ENCODE measurements around the gene AAGAB.

Gene AAGAB

GRCh38 chr15:67240235-67241131 is 14.0 kb downstream of the AAGAB start:
- peaks cover 1 to 3% of the 10 kb centered on the region in 2 donors for H3K36me3 ChIP-seq (ENCODE audit: control insufficient read depth in 2 of 2, insufficient read depth in 2 of 2, low read length in 2 of 2)
- no peak overlapping the region for H3K4me3 ChIP-seq (ENCODE audit: low read length in 2 of 2)
- H3K27me3 ChIP-seq (ENCODE audit: control insufficient read depth in 2 of 2, insufficient read depth in 2 of 2, low read length in 2 of 2): no peaks in the 10 kb centered on the region
- no peak overlapping the region for H3K9ac ChIP-seq (ENCODE audit: low read depth in 1 of 2, low read length in 2 of 2)
- H3K27ac ChIP-seq (ENCODE audit: low read depth in 2 of 2, low read length in 2 of 2): no peak overlapping the region
- H3K4me1 ChIP-seq (ENCODE audit: control insufficient read depth in 2 of 2, insufficient read depth in 2 of 2, low read length in 2 of 2): peaks cover 9 to 22% of the 10 kb centered on the region in 2 donors
- no peaks in the 10 kb centered on the region for H3K9me3 ChIP-seq (ENCODE audit: control insufficient read depth in 2 of 2, low read length in 2 of 2)

DNA sequence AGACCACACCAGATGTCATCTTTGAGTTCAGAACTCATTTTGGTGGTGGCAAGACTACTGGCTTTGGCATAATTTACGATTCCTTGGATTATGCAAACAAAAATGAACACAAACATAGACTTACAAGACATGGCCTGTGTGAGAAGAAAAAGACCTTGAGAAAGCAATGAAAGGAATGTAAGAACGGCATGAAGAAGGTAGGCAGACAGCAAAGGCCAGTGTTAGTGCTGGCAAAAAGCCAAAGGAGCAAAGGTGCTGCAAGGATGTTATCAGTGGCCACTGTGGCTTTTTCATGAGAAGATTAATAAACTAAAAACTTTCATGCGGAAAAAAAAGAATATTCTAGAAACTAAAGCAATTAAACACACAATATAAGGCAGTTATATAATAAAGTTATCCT is 21.9 kb downstream of the AAGAB start:
- H3K27ac ChIP-seq (ENCODE audit: low read depth in 2 of 2, low read length in 2 of 2): no peak overlapping the region
- H3K27me3 ChIP-seq (ENCODE audit: control insufficient read depth in 2 of 2, insufficient read depth in 2 of 2, low read length in 2 of 2): no peaks in the 10 kb centered on the region
- peaks cover 19 to 29% of the 10 kb centered on the region in 2 donors for H3K36me3 ChIP-seq (ENCODE audit: control insufficient read depth in 2 of 2, insufficient read depth in 2 of 2, low read length in 2 of 2)
- no peaks in the 10 kb centered on the region for H3K9me3 ChIP-seq (ENCODE audit: control insufficient read depth in 2 of 2, low read length in 2 of 2)
- H3K4me3 ChIP-seq (ENCODE audit: low read length in 2 of 2): no peak overlapping the region
- H3K9ac ChIP-seq (ENCODE audit: low read depth in 1 of 2, low read length in 2 of 2): no peak overlapping the region
- no peaks in the 10 kb centered on the region for H3K4me1 ChIP-seq (ENCODE audit: control insufficient read depth in 2 of 2, insufficient read depth in 2 of 2, low read length in 2 of 2)

DNA sequence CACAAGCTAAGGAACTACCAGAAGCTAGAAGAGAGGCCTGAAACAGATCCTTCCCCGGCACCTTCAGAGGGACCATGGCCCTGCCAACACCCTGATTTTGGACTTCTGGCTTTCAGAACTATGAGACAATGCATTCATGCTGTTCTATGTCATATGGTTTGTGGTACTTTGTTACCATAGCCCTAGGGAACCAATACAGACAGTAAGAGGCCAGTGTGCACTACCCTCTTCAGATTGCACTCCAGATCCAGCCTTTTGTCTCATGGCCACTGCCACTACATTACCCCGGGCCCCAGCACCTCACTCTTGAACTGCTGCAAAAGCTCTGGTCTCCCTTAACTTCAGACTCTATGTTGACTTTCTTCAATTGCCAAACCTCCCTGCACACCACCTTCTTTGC is 24.0 kb downstream of the AAGAB start:
- no peaks in the 10 kb centered on the region for H3K27me3 ChIP-seq (ENCODE audit: control insufficient read depth in 2 of 2, insufficient read depth in 2 of 2, low read length in 2 of 2)
- H3K36me3 ChIP-seq (ENCODE audit: control insufficient read depth in 2 of 2, insufficient read depth in 2 of 2, low read length in 2 of 2): peaks cover 16 to 29% of the 10 kb centered on the region in 2 donors
- H3K9ac ChIP-seq (ENCODE audit: low read depth in 1 of 2, low read length in 2 of 2): no peak overlapping the region
- H3K4me3 ChIP-seq (ENCODE audit: low read length in 2 of 2): no peak overlapping the region
- no peak overlapping the region for H3K27ac ChIP-seq (ENCODE audit: low read depth in 2 of 2, low read length in 2 of 2)
- no peaks in the 10 kb centered on the region for H3K4me1 ChIP-seq (ENCODE audit: control insufficient read depth in 2 of 2, insufficient read depth in 2 of 2, low read length in 2 of 2)
- H3K9me3 ChIP-seq (ENCODE audit: control insufficient read depth in 2 of 2, low read length in 2 of 2): no peaks in the 10 kb centered on the region

DNA sequence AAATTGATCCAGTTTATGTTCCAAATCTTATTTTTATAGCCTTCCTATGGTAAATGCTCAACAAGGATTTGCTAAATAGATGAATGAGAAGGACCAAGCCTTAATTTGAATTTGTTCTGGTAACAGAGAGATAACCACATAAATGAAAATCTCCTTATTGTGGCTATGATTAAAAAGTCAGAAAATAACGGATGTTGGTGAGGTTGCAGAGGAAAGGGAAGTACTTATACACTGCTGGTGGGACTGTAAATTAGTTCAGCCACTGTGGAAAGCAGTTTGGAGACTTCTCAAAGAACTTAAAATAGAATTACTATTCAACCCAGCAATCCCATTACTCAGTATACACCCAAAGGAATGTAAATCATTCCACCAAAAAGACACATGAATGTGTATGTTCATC is 26.2 kb downstream of the AAGAB start:
- H3K27me3 ChIP-seq (ENCODE audit: control insufficient read depth in 2 of 2, insufficient read depth in 2 of 2, low read length in 2 of 2): no peaks in the 10 kb centered on the region

DNA sequence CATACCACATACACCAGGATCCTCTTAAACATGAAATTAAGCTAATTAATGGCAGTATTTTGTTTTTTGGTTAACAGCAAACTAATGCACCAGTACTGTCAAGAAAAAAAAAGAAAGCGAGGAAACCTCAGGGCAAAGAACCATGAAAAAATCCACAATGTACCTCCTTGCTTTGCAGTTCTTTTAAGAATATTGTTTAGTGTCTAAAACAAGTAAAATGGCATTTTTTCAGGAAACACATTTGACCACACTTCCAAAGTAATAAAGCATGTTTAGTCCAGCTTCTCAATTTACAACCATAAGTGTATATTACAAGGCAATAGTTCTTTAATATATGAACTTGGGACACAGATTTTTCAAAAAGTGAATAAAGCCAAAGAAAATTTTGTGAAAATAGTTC is 26.6 kb downstream of the AAGAB start:
- H3K9ac ChIP-seq (ENCODE audit: low read depth in 1 of 2, low read length in 2 of 2): no peak overlapping the region
- H3K4me3 ChIP-seq (ENCODE audit: low read length in 2 of 2): no peak overlapping the region
- H3K36me3 ChIP-seq (ENCODE audit: control insufficient read depth in 2 of 2, insufficient read depth in 2 of 2, low read length in 2 of 2): peaks cover 11 to 12% of the 10 kb centered on the region in 2 donors
- no peaks in the 10 kb centered on the region for H3K27me3 ChIP-seq (ENCODE audit: control insufficient read depth in 2 of 2, insufficient read depth in 2 of 2, low read length in 2 of 2)
- no peaks in the 10 kb centered on the region for H3K9me3 ChIP-seq (ENCODE audit: control insufficient read depth in 2 of 2, low read length in 2 of 2)
- H3K4me1 ChIP-seq (ENCODE audit: control insufficient read depth in 2 of 2, insufficient read depth in 2 of 2, low read length in 2 of 2): peaks cover 0 to 18% of the 10 kb centered on the region in 2 donors
- no peak overlapping the region for H3K27ac ChIP-seq (ENCODE audit: low read depth in 2 of 2, low read length in 2 of 2)

More for the DNA sequence above, 26.2 kb downstream of the AAGAB start:
- no peak overlapping the region for H3K4me3 ChIP-seq (ENCODE audit: low read length in 2 of 2)
- H3K36me3 ChIP-seq (ENCODE audit: control insufficient read depth in 2 of 2, insufficient read depth in 2 of 2, low read length in 2 of 2): peaks cover 12 to 16% of the 10 kb centered on the region in 2 donors
- no peak overlapping the region for H3K27ac ChIP-seq (ENCODE audit: low read depth in 2 of 2, low read length in 2 of 2)
- peaks cover 0 to 15% of the 10 kb centered on the region in 2 donors for H3K4me1 ChIP-seq (ENCODE audit: control insufficient read depth in 2 of 2, insufficient read depth in 2 of 2, low read length in 2 of 2)
- no peak overlapping the region for H3K9ac ChIP-seq (ENCODE audit: low read depth in 1 of 2, low read length in 2 of 2)
- no peaks in the 10 kb centered on the region for H3K9me3 ChIP-seq (ENCODE audit: control insufficient read depth in 2 of 2, low read length in 2 of 2)

- Histone ChIP-seq H3K27me3 (ENCODE audit: control insufficient read depth in 2 of 2, insufficient read depth in 2 of 2, low read length in 2 of 2) (no peaks in the 10 kb centered on the region), H3K9me3 (ENCODE audit: control insufficient read depth in 2 of 2, low read length in 2 of 2) (no peaks in the 10 kb centered on the region), H3K4me1 (ENCODE audit: control insufficient read depth in 2 of 2, insufficient read depth in 2 of 2, low read length in 2 of 2) (peaks cover 0 to 18% of the 10 kb centered on the region in 2 donors), H3K4me3 (ENCODE audit: low read length in 2 of 2) (no peak overlapping the region), H3K27ac (ENCODE audit: low read depth in 2 of 2, low read length in 2 of 2) (no peak overlapping the region), H3K9ac (ENCODE audit: low read depth in 1 of 2, low read length in 2 of 2) (no peak overlapping the region), H3K36me3 (ENCODE audit: control insufficient read depth in 2 of 2, insufficient read depth in 2 of 2, low read length in 2 of 2) (peaks cover 11 to 12% of the 10 kb centered on the region in 2 donors)
Observed at GRCh38 chr15:67227431-67227830, 27.0 kb downstream of the AAGAB start.

- H3K9ac ChIP-seq (ENCODE audit: low read depth in 1 of 2, low read length in 2 of 2): no peak overlapping the region
- H3K4me1 ChIP-seq (ENCODE audit: control insufficient read depth in 2 of 2, insufficient read depth in 2 of 2, low read length in 2 of 2): peaks cover 0 to 18% of the 10 kb centered on the region in 2 donors
- peak overlapping the region in 1 of 2 donors; percentile 50 for H3K27ac ChIP-seq (ENCODE audit: low read depth in 2 of 2, low read length in 2 of 2)
- no peaks in the 10 kb centered on the region for H3K27me3 ChIP-seq (ENCODE audit: control insufficient read depth in 2 of 2, insufficient read depth in 2 of 2, low read length in 2 of 2)
- H3K9me3 ChIP-seq (ENCODE audit: control insufficient read depth in 2 of 2, low read length in 2 of 2): no peaks in the 10 kb centered on the region
- H3K4me3 ChIP-seq (ENCODE audit: low read length in 2 of 2): no peak overlapping the region
- peaks cover 3 to 10% of the 10 kb centered on the region in 2 donors for H3K36me3 ChIP-seq (ENCODE audit: control insufficient read depth in 2 of 2, insufficient read depth in 2 of 2, low read length in 2 of 2)
Observed at GRCh38 chr15:67225336-67225735, 29.1 kb downstream of the AAGAB start.

- Histone ChIP-seq H3K36me3 (ENCODE audit: control insufficient read depth in 2 of 2, insufficient read depth in 2 of 2, low read length in 2 of 2) (peaks cover 0 to 9% of the 10 kb centered on the region in 2 donors), H3K9ac (ENCODE audit: low read depth in 1 of 2, low read length in 2 of 2) (no peak overlapping the region), H3K9me3 (ENCODE audit: control insufficient read depth in 2 of 2, low read length in 2 of 2) (no peaks in the 10 kb centered on the region), H3K4me3 (ENCODE audit: low read length in 2 of 2) (no peak overlapping the region), H3K4me1 (ENCODE audit: control insufficient read depth in 2 of 2, insufficient read depth in 2 of 2, low read length in 2 of 2) (peaks cover 0 to 18% of the 10 kb centered on the region in 2 donors), H3K27me3 (ENCODE audit: control insufficient read depth in 2 of 2, insufficient read depth in 2 of 2, low read length in 2 of 2) (no peaks in the 10 kb centered on the region), H3K27ac (ENCODE audit: low read depth in 2 of 2, low read length in 2 of 2) (peak overlapping the region; percentile 50 to 55)
Observed at GRCh38 chr15:67224889-67225288, 29.6 kb downstream of the AAGAB start.

DNA sequence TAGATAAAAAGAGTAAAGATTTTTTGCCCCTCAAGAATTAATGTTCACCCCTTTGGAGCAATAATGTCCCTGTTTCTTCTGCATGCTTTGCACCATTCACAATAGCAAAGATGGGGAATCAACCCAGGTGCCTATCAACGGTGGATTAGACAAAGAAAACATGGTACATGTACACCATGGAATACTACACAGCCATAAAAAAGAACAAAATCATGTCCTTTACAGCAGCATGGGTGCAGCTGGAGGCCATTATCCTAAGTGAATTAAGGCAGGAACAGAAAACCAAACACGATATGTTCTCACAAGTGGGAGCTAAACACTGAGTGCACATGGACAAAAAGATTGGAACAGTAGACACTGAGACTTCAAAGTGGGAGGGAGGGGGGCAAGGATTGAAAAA is 35.2 kb downstream of the AAGAB start:
- no peak overlapping the region for H3K4me3 ChIP-seq (ENCODE audit: low read length in 2 of 2)
- no peak overlapping the region for H3K27ac ChIP-seq (ENCODE audit: low read depth in 2 of 2, low read length in 2 of 2)
- no peak overlapping the region for H3K9ac ChIP-seq (ENCODE audit: low read depth in 1 of 2, low read length in 2 of 2)
- H3K4me1 ChIP-seq (ENCODE audit: control insufficient read depth in 2 of 2, insufficient read depth in 2 of 2, low read length in 2 of 2): peaks cover 0 to 8% of the 10 kb centered on the region in 2 donors
- H3K9me3 ChIP-seq (ENCODE audit: control insufficient read depth in 2 of 2, low read length in 2 of 2): no peaks in the 10 kb centered on the region
- no peaks in the 10 kb centered on the region for H3K27me3 ChIP-seq (ENCODE audit: control insufficient read depth in 2 of 2, insufficient read depth in 2 of 2, low read length in 2 of 2)
- peaks cover 4% of the 10 kb centered on the region in 2 donors for H3K36me3 ChIP-seq (ENCODE audit: control insufficient read depth in 2 of 2, insufficient read depth in 2 of 2, low read length in 2 of 2)

DNA sequence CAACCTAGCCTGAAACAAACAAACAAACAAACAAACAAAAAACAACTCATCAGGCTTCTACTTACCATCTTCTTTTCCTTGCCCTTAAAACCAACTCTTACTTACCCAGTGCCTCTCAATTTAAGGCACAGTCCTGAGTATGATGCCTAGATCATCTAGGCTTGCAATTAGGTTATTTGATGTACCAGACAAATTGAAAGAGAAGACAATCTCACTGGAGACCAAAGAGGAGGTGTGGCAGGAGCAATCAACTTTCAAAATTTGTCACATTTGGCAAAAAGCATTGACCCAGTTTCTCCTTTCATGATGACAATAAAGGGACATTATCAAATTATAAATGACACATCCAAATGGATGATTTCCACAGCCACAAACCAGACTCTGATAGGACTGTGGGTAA is 36.0 kb downstream of the AAGAB start:
- H3K9me3 ChIP-seq (ENCODE audit: control insufficient read depth in 2 of 2, low read length in 2 of 2): no peaks in the 10 kb centered on the region

More for the DNA sequence above, 36.0 kb downstream of the AAGAB start:
- Histone ChIP-seq H3K4me1 (ENCODE audit: control insufficient read depth in 2 of 2, insufficient read depth in 2 of 2, low read length in 2 of 2) (peaks cover 0 to 4% of the 10 kb centered on the region in 2 donors), H3K27me3 (ENCODE audit: control insufficient read depth in 2 of 2, insufficient read depth in 2 of 2, low read length in 2 of 2) (no peaks in the 10 kb centered on the region), H3K27ac (ENCODE audit: low read depth in 2 of 2, low read length in 2 of 2) (no peak overlapping the region), H3K36me3 (ENCODE audit: control insufficient read depth in 2 of 2, insufficient read depth in 2 of 2, low read length in 2 of 2) (peaks cover 4% of the 10 kb centered on the region in 2 donors), H3K4me3 (ENCODE audit: low read length in 2 of 2) (no peak overlapping the region), H3K9ac (ENCODE audit: low read depth in 1 of 2, low read length in 2 of 2) (no peak overlapping the region)

Data from mucosa of rectum (tissue), 2 donors.